Esophagus muscularis mucosa (tissue), 4 donors: Measurements from ENCODE around the gene ACTR8. TPM values are rescaled to one million over a fixed set of nuclear protein-coding genes. Genes with fewer than 3 reads are reported as not detected.

Experiments
- DNase-seq: peaks from one replicate; pipeline ENCODE4 v3.0.0-alpha.2; 2017; ENCODE audit errors: extremely low spot score
- H3K27ac ChIP-seq, 4 donors: fragments of 200-600 bp; sonication (generic); replicated peaks in 1 of 4; 1 replicate in 3 of 4; 2 replicates in 1 of 4; pipeline ENCODE4 v1.5.1; 2016 to 2019; ENCODE audit warnings: mild to moderate bottlenecking in 1 of 4
- H3K27me3 ChIP-seq, 4 donors: fragments of 200-600 bp; sonication (generic); one replicate each; pipeline versions ENCODE4 v1.5.1 to v1.6.0; 2016 to 2019
- H3K36me3 ChIP-seq, 4 donors: fragments of 200-600 bp; sonication (generic); one replicate each; pipeline ENCODE4 v1.5.1; 2016 to 2019
- H3K4me1 ChIP-seq, 4 donors: fragments of 200-600 bp; sonication (generic); one replicate each; pipeline ENCODE4 v1.5.1; 2016 to 2019
- H3K4me3 ChIP-seq, 4 donors: fragments of 200-600 bp; sonication (generic); 1 replicate in 2 of 4; 2 replicates in 2 of 4; pipeline ENCODE4 v1.5.1; 2016 to 2019; ENCODE audit warnings: mild to moderate bottlenecking in 4 of 4, moderate library complexity in 1 of 4
- H3K9me3 ChIP-seq, 4 donors: fragments of 200-600 bp; sonication (generic); 1 replicate in 3 of 4; 2 replicates in 1 of 4; pipeline ENCODE4 v1.5.1; 2016 to 2019
- EP300 ChIP-seq: sonication (generic); formaldehyde crosslinking; IDR thresholded peaks from one replicate; pipeline ENCODE4 v1.6.1; 2017; ENCODE audit warnings: antibody characterized with exemption
- POLR2A ChIP-seq: fragments of 450-650 bp; IDR thresholded peaks from one replicate; pipeline ENCODE4 v1.6.1; 2017; ENCODE audit warnings: antibody characterized with exemption, moderate library complexity, mild to moderate bottlenecking, low read depth
- POLR2AphosphoS5 ChIP-seq, 2 donors: sonication (generic); formaldehyde crosslinking; IDR thresholded peaks; one replicate each; pipeline ENCODE4 v1.6.1; 2017; ENCODE audit warnings: antibody characterized with exemption in 2 of 2
- WGBS: methylation state at CpG from one replicate; pipeline ENCODE4 v1.1.5; 2018; 5-methylcytosine and 5-hydroxymethylcytosine counted together
- intact Hi-C: fragments of 100-400 bp; cut with DNase I; formaldehyde crosslinking; loops from one replicate; pipeline ENCODE4 v1.15.1; 2023
- total RNA-seq, 4 donors: library from RNA; depleted of rRNA; stranded (reverse); fragments of >200 nt; gene quantifications; one replicate each; pipeline versions ENCODE4 v1.1.0 to v1.2.1, GENCODE V29; 2016
- TF ChIP-seq, protein P1 (sequence below), 3 experiments: fragments of 200-600 bp in 2 of 3; fragments of 450-650 bp in 1 of 3; sonication (generic) in 2 of 3; IDR thresholded peaks; one replicate each; pipeline ENCODE4 v1.5.1; 2017 to 2019; ENCODE audit warnings: antibody characterized with exemption in 3 of 3, mild to moderate bottlenecking in 2 of 3, moderate library complexity in 1 of 3

ACTR8 gene
- total RNA-seq, 4 donors from 2014 or later, result 18.3 to 30.7 (median 21.9) TPM

DNA sequence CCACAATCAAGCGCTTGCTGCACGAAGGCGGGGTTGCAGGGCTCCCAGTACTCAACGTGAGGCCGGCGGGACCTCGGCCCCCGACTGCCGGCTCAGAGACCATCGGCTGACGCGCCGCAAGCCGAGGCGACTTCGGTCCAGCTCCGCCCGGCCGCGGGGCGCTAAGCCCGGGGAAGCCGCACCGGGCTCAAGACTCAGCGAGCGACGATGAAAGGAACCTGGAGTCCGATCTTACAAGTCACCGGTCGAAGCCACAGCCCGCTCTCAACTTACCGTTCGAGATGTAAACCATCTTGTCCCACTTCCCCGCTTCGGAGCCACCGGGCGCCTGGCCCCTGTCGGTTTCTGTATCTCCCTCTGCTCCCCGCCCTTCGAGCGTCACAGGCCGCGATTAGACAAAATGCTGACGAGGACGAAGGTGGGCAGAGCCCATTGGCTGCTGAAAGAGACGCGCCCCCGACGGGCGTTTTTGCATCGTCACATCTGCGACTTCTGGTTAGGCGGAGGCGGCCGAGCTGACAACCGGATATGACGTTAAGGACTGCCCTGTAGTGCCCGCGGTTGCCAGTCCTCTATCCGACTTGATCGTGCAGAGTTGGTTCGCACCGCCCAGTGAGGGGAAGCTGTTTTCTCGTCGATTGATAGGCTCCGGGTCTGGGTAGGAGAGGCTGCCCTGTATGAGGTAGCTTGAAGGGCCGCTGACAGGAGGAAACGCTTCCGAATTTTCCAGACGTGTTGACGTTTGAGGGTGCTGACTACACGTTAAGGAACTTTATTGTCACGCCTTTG is 9.7 kb upstream of the ACTR8 start, which contains the start of gene SELENOK:
TSS of gene SELENOK (minus strand) at position 363 of the 789 bp plus-strand sequence.
- Histone ChIP-seq H3K9me3 (no peaks in the 10 kb centered on the region), H3K27ac (peak within 1 kb of the TSS; percentile 93 to 95 (median 94)), H3K4me1 (peaks cover 15 to 32% (median 26%) of the 10 kb centered on the region in 4 donors), H3K27me3 (no peaks in the 10 kb centered on the region), H3K4me3 (peak within 1 kb of the TSS; percentile 74 to 89 (median 83)), H3K36me3 (peaks cover 0 to 18% (median 7%) of the 10 kb centered on the region in 4 donors)
- intact Hi-C loops, result no loop called here
- peak; percentile 100 for DNase-seq
- TF ChIP-seq POLR2A, result peak; percentile 87
- TF ChIP-seq EP300, result peak; percentile 39
- peak; percentile 100 for TF ChIP-seq POLR2AphosphoS5 (IDR thresholded peaks at IDR 0.05)
- TF ChIP-seq, protein P1, sequence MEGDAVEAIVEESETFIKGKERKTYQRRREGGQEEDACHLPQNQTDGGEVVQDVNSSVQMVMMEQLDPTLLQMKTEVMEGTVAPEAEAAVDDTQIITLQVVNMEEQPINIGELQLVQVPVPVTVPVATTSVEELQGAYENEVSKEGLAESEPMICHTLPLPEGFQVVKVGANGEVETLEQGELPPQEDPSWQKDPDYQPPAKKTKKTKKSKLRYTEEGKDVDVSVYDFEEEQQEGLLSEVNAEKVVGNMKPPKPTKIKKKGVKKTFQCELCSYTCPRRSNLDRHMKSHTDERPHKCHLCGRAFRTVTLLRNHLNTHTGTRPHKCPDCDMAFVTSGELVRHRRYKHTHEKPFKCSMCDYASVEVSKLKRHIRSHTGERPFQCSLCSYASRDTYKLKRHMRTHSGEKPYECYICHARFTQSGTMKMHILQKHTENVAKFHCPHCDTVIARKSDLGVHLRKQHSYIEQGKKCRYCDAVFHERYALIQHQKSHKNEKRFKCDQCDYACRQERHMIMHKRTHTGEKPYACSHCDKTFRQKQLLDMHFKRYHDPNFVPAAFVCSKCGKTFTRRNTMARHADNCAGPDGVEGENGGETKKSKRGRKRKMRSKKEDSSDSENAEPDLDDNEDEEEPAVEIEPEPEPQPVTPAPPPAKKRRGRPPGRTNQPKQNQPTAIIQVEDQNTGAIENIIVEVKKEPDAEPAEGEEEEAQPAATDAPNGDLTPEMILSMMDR (IDR thresholded peaks at IDR 0.05), result peak in 1 of 3 experiments; percentile 11
- WGBS, result under 1% methylated on average over 58 of the region's 73 CpGs

DNA sequence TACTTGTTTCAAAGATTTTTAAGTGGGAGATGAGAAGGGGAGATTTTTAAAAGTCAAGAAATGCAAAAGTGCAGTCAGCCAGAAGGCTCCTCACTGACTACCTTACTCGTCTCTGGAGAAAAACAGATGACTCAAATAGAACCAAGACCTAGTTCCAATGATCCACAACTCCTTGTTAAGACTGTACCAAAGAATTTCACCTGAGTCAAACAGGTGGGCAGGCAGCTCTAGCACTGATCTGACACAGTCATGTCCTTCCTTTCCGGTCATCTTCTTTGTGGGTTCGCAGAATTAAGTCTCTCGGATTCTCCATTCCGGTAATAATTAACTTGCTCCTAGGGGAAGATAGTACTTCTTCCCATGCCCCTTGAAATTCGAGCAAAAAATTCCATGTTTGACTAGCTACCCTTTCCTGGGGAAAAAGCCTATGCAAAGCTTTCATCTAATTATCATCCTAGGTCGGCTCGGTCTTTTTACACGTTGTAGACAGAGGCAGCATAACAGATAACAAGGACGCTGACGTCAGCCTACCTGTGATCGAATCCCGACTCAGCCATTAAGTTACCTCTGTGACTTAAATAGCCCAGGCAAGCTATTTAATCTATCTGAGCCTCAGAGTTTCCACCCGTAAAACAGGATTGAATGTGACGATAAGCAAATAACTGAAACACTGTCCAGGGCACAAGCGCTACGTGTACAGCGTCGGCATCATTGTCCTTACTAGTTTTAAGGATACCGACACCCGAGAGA is 8.9 kb upstream of the ACTR8 start:
- no peaks in the 10 kb centered on the region for H3K9me3 ChIP-seq
- H3K4me3 ChIP-seq, result peak overlapping the region; percentile 74 to 89 (median 83)
- H3K36me3 ChIP-seq, result peaks cover 5 to 26% (median 14%) of the 10 kb centered on the region in 4 donors
- intact Hi-C loops, result no loop called here
- H3K27me3 ChIP-seq, result no peaks in the 10 kb centered on the region
- DNase-seq, result no peak
- WGBS, result 5% methylated on average over 20 of the region's 21 CpGs
- TF ChIP-seq, protein P1 (IDR thresholded peaks at IDR 0.05), result no peak
- TF ChIP-seq EP300, result no peak
- no peak for TF ChIP-seq POLR2AphosphoS5 (IDR thresholded peaks at IDR 0.05)
- no peak for TF ChIP-seq POLR2A
- H3K4me1 ChIP-seq, result peaks cover 15 to 32% (median 26%) of the 10 kb centered on the region in 4 donors
- peak overlapping the region; percentile 93 to 95 (median 94) for H3K27ac ChIP-seq

DNA sequence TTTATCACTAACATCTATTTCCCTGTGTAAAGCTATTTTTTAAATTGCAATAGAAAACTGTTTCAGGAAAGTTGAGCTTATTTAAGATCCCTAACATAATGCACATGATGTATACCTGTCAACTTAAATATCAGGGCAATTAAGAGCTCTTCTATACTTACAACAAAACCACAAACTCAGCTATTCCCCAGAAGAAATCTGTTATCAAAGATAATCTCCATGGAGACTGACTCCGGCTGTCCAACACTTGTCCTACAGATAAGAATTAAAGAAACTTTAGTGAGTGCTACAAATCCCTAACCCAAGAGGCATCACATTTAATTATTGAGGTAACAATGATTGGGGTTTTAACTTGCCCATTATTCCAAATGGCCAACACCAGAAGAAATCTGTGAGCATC is 6.3 kb upstream of the ACTR8 start:
- Histone ChIP-seq H3K27me3 (no peaks in the 10 kb centered on the region), H3K36me3 (peaks cover 21 to 49% (median 36%) of the 10 kb centered on the region in 4 donors), H3K4me3 (no peak overlapping the region), H3K27ac (no peak overlapping the region), H3K9me3 (no peaks in the 10 kb centered on the region), H3K4me1 (peaks cover 15 to 32% (median 26%) of the 10 kb centered on the region in 4 donors)
- intact Hi-C loops, result no loop called here
- no peak for DNase-seq
- whole genome bisulfite sequencing, result 100% methylated on average over 1 of the region's 1 CpG
- TF ChIP-seq, protein P1 (IDR thresholded peaks at IDR 0.05), result no peak
- TF ChIP-seq EP300 (no peak), POLR2A (no peak), POLR2AphosphoS5 (IDR thresholded peaks at IDR 0.05) (no peak)

DNA sequence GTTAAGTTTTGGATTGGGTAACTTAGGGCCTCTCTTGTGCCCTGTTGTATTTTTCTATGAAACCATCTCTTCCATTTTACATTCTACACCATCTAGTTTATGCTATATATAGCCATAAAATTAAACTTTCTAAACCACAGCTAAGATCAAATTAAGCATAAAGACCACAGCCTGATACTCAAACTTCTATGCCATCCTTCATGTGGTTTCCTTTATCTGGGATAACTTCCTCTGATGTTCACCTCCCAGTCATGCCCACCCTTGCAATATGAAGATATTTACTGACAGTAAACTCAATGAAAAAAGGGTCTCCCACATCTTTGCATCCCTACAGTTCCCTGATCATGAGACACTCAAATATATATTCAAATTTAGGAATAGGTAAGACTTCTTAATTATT is 5.5 kb upstream of the ACTR8 start:
- intact Hi-C loops, result no loop called here
- Histone ChIP-seq H3K4me1 (peaks cover 17 to 28% (median 26%) of the 10 kb centered on the region in 4 donors), H3K4me3 (no peak overlapping the region), H3K27me3 (no peaks in the 10 kb centered on the region), H3K27ac (no peak overlapping the region), H3K9me3 (no peaks in the 10 kb centered on the region), H3K36me3 (peaks cover 21 to 49% (median 36%) of the 10 kb centered on the region in 4 donors)
- no peak for DNase-seq
- TF ChIP-seq POLR2AphosphoS5 (IDR thresholded peaks at IDR 0.05) (no peak), EP300 (no peak), POLR2A (no peak)
- TF ChIP-seq, protein P1 (IDR thresholded peaks at IDR 0.05), result no peak
